Stimulated activated naive CD8-positive, alpha-beta T cell treated with anti-CD3 and anti-CD28 coated beads, Interleukin-15, Interleukin-2, amounts not matched to agents 100 ng/mL and 50 ng/mL, for 24 hours (primary cell): ENCODE measurements around the gene TP73.
A peak's percentile ranks its signal among the peaks of the same experiment; 100 is the strongest.
"Not testable (repeated sequence)": the region's sequence is repeated elsewhere in the genome, so short reads cannot be mapped to it uniquely, and the experiment has no call there.

Source experiments
- H3K27ac Mint-ChIP-seq: one replicate; pipeline ENCODE4 v1.8.0; 2021; ENCODE audit warnings: mild to moderate bottlenecking, mixed read lengths
- H3K27me3 Mint-ChIP-seq: one replicate; pipeline ENCODE4 v1.8.0; 2021; ENCODE audit warnings: mixed read lengths
- H3K36me3 Mint-ChIP-seq: one replicate; pipeline ENCODE4 v1.8.0; 2021; ENCODE audit warnings: low read depth, mixed read lengths
- H3K4me1 Mint-ChIP-seq: one replicate; pipeline ENCODE4 v1.8.0; 2021; ENCODE audit warnings: low read depth, mixed read lengths
- H3K4me3 Mint-ChIP-seq: one replicate; pipeline ENCODE4 v1.8.0; 2021; ENCODE audit warnings: mild to moderate bottlenecking, mixed read lengths
- H3K9me3 Mint-ChIP-seq: one replicate; pipeline ENCODE4 v1.8.0; 2021; ENCODE audit warnings: mixed read lengths

The TP73 gene

DNA sequence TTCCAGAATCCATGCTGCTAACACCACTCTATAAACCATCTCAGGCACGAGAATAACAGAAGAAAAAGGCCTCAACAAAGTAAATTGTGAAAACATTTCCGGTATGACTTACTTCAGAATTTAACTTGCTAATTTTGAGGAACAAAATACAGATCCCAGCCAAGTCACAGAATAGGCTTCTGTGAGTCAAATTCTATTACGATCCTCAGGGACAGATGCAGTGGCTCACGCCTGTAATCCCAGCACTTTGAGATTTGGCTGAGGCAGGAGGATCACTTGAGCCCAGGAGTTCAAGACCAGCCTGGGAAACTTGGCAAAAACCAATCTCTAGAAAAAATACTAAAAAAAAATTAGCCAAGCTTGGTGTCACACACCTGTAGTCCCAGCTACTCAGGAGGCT lies 91.1 kb downstream of the TP73 start:
- Mint-ChIP-seq H3K9me3 (no peaks in the 10 kb centered on the region), H3K36me3 (peaks cover 14% of the 10 kb centered on the region), H3K27me3 (no peaks in the 10 kb centered on the region), H3K4me3 (no peak overlapping the region), H3K4me1 (peaks cover 17% of the 10 kb centered on the region), H3K27ac (no peak overlapping the region)

DNA sequence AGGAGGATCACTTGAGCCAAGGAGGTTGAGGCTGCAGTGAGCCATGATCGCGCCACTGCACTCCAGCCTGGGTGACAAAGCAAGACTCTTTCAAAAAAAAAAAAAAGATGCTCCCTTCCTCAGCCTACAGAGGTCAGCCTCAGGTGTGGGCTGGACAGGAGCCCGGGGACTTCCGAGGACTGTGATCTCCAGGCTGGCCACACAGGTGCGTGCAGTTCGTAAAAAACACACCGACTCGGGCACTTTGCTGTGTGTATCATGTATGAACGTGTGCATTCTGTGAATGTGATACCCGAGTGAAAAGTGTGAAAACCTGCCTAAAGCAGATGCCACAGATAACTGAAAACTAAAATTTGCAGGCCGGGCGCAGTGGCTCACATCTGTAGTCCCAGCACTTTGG lies 91.5 kb downstream of the TP73 start:
- H3K4me1 Mint-ChIP-seq = peaks cover 17% of the 10 kb centered on the region
- H3K27ac Mint-ChIP-seq = no peak overlapping the region
- no peaks in the 10 kb centered on the region for H3K9me3 Mint-ChIP-seq
- H3K36me3 Mint-ChIP-seq = peaks cover 14% of the 10 kb centered on the region
- no peak overlapping the region for H3K4me3 Mint-ChIP-seq
- H3K27me3 Mint-ChIP-seq = no peaks in the 10 kb centered on the region

DNA sequence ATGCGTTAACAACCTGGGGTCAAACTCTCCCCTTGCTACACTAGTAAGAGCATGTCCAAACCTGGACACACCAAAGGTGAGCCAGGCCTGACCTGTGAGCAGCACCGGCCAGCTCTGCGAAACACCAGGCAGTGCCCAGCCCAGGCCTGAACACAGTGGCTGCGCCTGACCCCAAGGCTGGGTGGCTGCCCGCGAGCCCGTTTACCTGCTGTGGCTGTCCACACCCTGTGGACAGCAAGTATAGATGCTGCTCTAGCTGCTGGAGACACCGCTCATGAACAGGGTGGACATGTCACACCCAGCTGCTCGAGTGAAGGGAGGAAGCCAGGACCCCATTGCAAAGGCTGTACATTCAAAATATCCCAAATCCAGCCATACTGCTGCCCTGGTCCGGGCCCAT lies 92.3 kb downstream of the TP73 start:
- Mint-ChIP-seq H3K4me1 (peaks cover 17% of the 10 kb centered on the region), H3K27me3 (no peaks in the 10 kb centered on the region), H3K9me3 (no peaks in the 10 kb centered on the region), H3K27ac (no peak overlapping the region), H3K4me3 (no peak overlapping the region), H3K36me3 (peaks cover 14% of the 10 kb centered on the region)

DNA sequence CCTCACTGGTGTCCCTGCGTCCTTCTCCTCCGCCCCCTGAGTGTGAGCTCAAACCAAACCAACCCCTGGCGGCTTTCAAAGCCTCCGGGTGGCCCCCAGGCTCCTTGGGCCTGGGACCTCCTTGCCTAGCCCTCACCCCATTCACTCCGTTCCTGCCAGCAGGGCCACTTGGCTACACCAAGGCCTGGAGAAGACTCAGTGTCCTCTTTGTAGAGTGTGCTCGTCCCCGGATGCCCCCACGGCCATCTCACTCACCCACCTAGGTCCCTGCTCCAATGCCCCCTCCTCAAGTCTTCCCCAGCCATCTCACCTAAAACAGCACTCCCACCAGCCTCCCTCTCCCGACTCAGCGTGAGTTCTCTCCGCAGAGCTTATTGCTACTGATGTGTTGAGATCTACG lies 92.8 kb downstream of the TP73 start:
- Mint-ChIP-seq H3K36me3 (peaks cover 14% of the 10 kb centered on the region), H3K9me3 (no peaks in the 10 kb centered on the region), H3K27ac (peak overlapping the region; percentile 3), H3K27me3 (no peaks in the 10 kb centered on the region), H3K4me1 (peaks cover 17% of the 10 kb centered on the region), H3K4me3 (no peak overlapping the region)

DNA sequence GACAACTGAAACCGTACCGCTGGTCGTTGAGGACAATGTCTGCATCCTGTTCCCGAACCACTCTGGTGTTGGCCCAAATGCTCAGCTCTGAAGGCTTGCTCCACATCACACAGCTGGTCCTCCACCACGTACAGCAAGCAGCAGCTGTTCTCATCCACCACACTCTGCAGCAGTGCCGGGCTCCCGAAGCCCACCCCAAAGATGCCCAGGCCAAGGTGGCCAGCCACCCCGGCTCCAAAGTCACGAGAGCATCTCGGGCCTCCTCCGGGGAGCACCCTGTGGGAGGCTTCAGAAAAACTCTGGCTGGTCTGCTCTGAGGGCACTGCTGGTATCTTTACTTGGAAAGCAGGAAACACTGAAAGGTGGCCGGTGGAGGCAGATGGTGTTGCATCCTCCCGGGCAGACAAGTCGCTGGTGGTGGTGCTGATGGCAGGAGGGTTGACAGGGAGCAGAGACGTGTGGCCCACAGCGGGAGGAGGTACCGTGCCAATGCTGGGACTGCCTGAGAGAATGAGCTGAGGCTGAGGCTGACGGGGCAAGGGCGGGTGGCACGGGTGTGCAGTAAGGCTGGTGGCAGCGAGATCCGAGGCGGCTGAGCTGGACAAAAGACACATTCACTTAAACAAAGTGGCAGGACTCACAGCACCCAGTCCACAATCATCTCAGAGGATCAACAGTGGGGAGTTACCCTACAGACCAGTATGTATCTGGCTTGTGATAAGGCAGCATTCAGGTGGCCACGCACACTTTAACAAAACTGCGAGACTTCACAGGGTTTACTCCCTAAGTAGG lies 93.5 kb downstream of the TP73 start:
- no peaks in the 10 kb centered on the region for H3K27me3 Mint-ChIP-seq
- H3K36me3 Mint-ChIP-seq = peaks cover 14% of the 10 kb centered on the region
- peaks cover 17% of the 10 kb centered on the region for H3K4me1 Mint-ChIP-seq
- H3K4me3 Mint-ChIP-seq = peak overlapping the region; percentile 84
- H3K9me3 Mint-ChIP-seq = no peaks in the 10 kb centered on the region
- peak overlapping the region; percentile 49 for H3K27ac Mint-ChIP-seq

DNA sequence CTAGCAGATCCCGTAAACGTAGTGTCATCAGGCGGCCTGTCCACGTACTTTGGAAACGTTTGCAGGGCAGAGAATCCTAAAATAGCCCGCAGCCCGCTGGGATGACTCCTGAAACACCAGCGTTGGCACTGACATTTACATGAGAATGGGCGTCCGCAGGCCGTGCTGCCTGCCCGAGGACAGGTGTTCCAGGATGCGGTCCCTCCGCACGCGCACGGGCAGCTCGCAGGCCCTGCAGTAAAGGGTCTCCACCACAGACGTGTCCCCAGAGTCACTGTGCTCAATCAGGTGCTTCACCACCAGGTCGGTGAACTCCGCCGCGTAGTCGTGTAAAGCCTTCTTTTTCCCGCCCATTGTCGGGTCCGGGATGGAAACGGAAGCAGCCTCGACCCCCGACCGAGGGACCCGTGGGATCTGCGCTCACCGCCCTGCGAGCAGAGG lies 94.1 kb downstream of the TP73 start:
- peaks cover 14% of the 10 kb centered on the region for H3K36me3 Mint-ChIP-seq
- no peaks in the 10 kb centered on the region for H3K9me3 Mint-ChIP-seq
- H3K27me3 Mint-ChIP-seq = no peaks in the 10 kb centered on the region
- H3K27ac Mint-ChIP-seq = peak overlapping the region; percentile 49
- peak overlapping the region; percentile 84 for H3K4me3 Mint-ChIP-seq
- H3K4me1 Mint-ChIP-seq = peaks cover 17% of the 10 kb centered on the region

DNA sequence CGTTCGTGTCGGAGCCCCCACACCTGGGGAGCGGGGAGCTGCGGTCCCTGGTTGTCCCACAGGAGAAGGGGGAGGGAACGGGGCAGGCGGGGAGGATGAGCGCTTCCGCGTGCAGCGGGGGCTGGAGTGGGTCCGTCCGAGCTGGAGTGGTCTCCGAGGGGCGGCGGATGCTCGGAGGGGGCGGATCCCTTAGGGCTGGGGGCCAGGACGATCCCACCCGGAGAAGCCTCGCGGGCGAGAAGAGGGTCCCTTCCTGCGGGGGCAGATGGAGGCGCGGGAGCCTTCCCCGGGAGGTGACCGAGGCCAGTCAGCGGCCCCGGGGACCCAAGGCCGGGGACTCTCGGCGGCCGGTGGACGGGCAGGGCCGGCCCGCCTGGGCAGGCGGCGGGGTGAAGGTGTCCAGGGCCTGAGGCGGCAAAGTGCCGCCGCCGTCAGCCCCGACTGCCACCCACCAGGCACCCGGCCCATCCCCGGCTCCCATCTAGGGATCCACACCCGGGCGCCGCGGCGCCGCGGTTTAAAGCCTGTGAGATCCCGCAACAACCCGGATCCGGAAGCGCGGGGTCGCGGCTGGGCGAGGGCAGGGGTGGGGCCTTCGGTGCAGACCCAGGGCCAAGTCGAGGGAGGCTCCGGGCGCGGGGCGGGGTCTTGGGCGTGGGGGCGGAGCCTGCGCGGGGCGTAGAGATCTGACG lies 94.7 kb downstream of the TP73 start:
- H3K27me3 Mint-ChIP-seq = no peaks in the 10 kb centered on the region
- H3K27ac Mint-ChIP-seq = peak overlapping the region; percentile 49
- H3K4me3 Mint-ChIP-seq = peak overlapping the region; percentile 84
- peaks cover 17% of the 10 kb centered on the region for H3K4me1 Mint-ChIP-seq
- peaks cover 9% of the 10 kb centered on the region for H3K36me3 Mint-ChIP-seq
- no peaks in the 10 kb centered on the region for H3K9me3 Mint-ChIP-seq

DNA sequence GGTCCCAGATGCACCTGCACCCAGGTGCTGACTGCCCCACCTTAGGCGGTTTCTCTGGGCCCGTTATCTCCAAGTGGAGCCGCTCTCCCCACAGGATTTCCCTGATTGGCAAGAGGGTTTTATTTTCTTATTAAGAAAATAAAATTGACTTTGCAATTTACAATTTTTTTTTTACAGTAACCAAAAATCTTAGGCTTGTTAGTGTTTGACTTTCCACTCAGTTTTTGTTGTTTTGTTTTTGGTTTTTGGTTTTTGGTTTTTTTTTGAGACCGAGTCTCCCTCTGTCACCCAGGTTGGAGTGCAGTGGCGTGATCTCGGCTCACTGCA lies 95.2 kb downstream of the TP73 start:
- H3K27ac Mint-ChIP-seq = peak overlapping the region; percentile 26
- H3K4me3 Mint-ChIP-seq = peak overlapping the region; percentile 84
- H3K36me3 Mint-ChIP-seq = peaks cover 5% of the 10 kb centered on the region
- H3K9me3 Mint-ChIP-seq = no peaks in the 10 kb centered on the region
- H3K4me1 Mint-ChIP-seq = peaks cover 17% of the 10 kb centered on the region
- no peaks in the 10 kb centered on the region for H3K27me3 Mint-ChIP-seq

DNA sequence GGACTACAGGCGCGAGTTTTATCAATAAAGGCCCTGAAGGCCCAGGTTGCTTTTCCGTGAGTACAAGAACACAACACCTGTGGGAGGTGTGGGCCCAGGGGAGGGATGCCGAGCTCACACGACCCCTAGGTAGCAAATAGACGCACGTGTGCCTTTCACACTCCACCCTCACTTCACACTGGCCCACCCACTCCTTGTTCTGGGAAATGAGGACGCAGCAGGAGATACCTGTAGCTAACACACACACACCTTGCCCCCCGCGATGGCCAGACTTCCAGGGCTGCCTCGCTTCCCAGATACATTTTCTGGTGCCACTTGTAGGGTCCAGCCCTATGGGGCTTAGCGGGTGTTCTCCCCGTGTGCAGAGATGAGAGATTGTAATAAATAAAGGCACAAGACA lies 95.6 kb downstream of the TP73 start:
- peaks cover 5% of the 10 kb centered on the region for H3K36me3 Mint-ChIP-seq
- H3K9me3 Mint-ChIP-seq = no peaks in the 10 kb centered on the region
- no peaks in the 10 kb centered on the region for H3K27me3 Mint-ChIP-seq
- peak overlapping the region; percentile 26 for H3K27ac Mint-ChIP-seq
- peak overlapping the region; percentile 84 for H3K4me3 Mint-ChIP-seq
- H3K4me1 Mint-ChIP-seq = peaks cover 17% of the 10 kb centered on the region

DNA sequence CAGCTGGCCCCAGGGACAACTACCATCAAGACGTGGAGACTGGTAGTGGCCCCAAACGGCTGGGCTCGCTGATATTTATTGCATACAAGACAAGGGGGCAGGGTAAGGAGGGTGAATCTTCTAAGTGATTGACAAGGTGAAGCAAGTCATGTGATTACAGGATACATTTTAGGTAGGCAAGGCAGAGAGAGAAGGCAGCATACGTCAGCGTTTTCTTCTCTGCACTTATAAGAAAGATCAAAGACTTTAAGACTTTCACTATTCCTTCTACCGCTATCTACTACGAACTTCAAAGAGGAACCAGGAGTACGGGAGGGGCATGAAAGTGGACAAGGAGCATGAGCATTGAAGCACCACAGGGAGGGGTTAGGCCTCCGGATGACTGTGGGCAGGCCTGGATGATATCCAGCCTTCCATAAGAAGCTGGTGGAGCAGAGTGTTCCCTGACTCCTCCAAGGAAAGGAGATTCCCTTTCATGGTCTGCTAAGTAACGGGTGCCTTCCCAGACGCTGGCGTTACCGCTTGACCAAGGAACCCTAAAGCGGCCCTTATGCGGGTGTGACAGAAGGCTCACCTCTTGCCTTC lies 96.1 kb downstream of the TP73 start:
- H3K36me3 Mint-ChIP-seq, H3K27me3 Mint-ChIP-seq, H3K9me3 Mint-ChIP-seq: not testable (repeated sequence)
- H3K4me1 Mint-ChIP-seq = peaks cover 17% of the 10 kb centered on the region
- H3K27ac Mint-ChIP-seq = peak overlapping the region; percentile 26
- peak overlapping the region; percentile 84 for H3K4me3 Mint-ChIP-seq

DNA sequence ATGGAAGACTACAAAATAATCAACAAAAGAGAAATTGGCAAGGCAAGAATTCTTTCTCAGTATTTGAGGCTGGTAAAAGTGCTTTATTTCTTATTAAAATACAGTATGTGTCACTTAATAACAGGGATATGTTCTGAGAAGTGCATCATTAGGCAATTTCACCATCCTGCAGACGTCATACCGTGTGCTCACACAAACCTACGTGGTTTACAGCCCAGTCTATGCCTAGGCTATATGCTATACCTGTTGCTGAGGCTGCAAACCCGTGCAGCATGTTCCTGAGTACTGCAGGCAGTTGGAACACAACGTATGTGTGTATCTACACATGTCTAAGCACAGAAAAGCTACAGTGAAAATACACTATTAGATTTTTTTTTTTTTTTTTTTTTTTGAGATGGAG lies 97.2 kb downstream of the TP73 start:
- no peak overlapping the region for H3K4me3 Mint-ChIP-seq
- no peaks in the 10 kb centered on the region for H3K36me3 Mint-ChIP-seq
- no peak overlapping the region for H3K27ac Mint-ChIP-seq
- H3K9me3 Mint-ChIP-seq = no peaks in the 10 kb centered on the region
- peaks cover 17% of the 10 kb centered on the region for H3K4me1 Mint-ChIP-seq
- H3K27me3 Mint-ChIP-seq = no peaks in the 10 kb centered on the region

DNA sequence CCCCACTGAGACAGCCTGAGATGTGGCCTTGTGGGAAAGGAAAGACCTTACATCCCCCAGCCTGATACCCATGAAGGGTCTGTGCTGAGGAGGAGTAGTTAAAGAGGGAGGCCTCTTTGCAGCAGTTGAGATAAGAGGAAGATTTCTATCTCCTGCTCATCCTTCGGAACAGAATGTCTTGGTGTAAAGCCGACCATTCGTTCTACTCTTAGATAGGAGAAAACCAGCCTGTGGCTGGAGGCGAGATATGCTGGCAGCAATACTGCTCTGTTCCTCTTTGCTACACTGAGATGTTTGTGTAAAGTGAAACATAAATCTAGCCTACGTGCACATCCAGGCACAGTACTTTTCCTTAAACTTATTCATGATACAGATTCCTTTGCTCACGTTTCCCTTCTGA lies 98.4 kb downstream of the TP73 start:
- H3K27ac Mint-ChIP-seq = no peak overlapping the region
- no peaks in the 10 kb centered on the region for H3K9me3 Mint-ChIP-seq
- no peaks in the 10 kb centered on the region for H3K36me3 Mint-ChIP-seq
- H3K4me3 Mint-ChIP-seq = no peak overlapping the region
- H3K27me3 Mint-ChIP-seq = no peaks in the 10 kb centered on the region
- H3K4me1 Mint-ChIP-seq = peaks cover 15% of the 10 kb centered on the region

DNA sequence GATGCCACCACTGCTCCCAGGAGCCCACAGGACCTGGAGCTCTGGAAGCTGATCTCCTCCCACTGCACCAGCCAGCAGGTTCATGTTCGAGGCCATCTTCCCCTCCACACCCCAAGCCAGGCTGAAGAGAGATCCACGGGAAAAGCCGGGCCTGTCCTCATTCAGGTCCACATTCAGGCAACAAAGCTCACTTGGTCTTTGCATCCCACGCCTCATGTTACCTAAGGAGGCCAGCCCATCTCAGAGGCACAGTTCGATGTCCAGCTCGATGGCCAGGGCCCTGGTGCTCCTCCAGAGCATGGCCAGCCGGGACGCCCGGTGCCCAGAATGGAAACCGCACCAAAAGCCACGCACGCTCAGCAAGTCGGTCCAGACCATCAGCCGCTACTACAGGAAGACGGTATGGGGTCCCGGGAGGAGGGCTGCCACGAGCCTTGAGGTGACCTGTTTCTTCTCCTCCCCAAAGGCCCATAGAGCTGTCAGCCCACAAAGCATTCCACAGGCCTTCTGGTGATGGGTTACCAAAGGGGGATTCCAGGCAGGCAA lies 100.2 kb downstream of the TP73 start, which contains the start of gene CCDC27:
CCDC27 (plus strand) TSS at position 51 of the 546 bp plus-strand sequence; CDS start at position 83, 32 bp downstream.
- H3K36me3 Mint-ChIP-seq = no peaks in the 10 kb centered on the region
- H3K27me3 Mint-ChIP-seq = peaks cover 4% of the 10 kb centered on the region
- no peaks in the 10 kb centered on the region for H3K9me3 Mint-ChIP-seq
- H3K4me1 Mint-ChIP-seq = peaks cover 8% of the 10 kb centered on the region
- no peak within 1 kb of the TSS for H3K27ac Mint-ChIP-seq
- H3K4me3 Mint-ChIP-seq = no peak within 1 kb of the TSS

DNA sequence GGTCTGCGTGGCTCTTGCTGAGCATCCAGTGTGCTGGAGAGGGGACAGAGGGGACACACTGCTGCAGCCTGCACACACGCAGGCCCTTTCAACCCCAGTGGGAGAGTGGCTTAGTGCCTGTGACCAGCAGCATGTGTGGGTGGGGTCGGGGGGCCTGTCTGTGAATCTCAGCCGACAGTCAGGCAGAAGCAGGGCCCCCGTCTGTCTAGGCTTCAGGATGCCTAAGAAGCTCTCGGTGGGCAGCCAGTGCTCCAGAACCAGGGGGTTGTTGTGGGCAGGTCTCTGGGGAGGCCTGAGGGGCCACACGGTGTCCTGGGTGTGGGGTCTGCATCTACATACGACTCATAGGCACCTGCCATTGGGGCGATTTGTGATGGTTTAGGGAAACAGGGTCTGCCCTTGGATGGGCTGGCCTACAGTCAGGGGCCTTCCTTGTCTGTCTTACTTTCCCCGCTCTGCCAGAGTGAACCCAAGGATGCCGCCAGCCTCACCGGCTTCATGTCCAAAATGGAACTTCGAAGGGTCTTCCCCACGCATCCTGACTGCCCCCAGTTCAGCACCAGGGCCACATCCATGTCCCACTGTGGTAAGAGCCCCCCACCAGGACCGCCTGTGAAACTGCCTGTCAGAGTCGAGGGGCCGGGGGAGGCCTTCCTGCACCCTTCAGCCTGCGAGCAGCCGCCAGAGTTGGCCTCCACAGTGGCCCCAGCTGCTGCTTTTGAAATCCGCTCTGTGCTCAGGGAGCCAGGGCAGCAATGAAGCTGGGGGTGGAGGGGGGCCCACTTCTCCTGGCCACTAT lies 101.5 kb downstream of the TP73 start:
- no peak overlapping the region for H3K4me3 Mint-ChIP-seq
- no peaks in the 10 kb centered on the region for H3K36me3 Mint-ChIP-seq
- H3K4me1 Mint-ChIP-seq = no peaks in the 10 kb centered on the region
- peaks cover 8% of the 10 kb centered on the region for H3K27me3 Mint-ChIP-seq
- no peak overlapping the region for H3K27ac Mint-ChIP-seq
- H3K9me3 Mint-ChIP-seq = no peaks in the 10 kb centered on the region
